GM12872 (cell line): ENCODE results near the gene RAB44.

ENCODE experiments used
- TF ChIP-seq, protein P1 (sequence below): IDR thresholded peaks from 3 replicates; pipeline ENCODE4 v1.5.1; 2011; ENCODE audit warnings: low read depth, mild to moderate bottlenecking, low read length, moderate library complexity; ENCODE audit not compliant: insufficient read depth

Gene RAB44

DNA sequence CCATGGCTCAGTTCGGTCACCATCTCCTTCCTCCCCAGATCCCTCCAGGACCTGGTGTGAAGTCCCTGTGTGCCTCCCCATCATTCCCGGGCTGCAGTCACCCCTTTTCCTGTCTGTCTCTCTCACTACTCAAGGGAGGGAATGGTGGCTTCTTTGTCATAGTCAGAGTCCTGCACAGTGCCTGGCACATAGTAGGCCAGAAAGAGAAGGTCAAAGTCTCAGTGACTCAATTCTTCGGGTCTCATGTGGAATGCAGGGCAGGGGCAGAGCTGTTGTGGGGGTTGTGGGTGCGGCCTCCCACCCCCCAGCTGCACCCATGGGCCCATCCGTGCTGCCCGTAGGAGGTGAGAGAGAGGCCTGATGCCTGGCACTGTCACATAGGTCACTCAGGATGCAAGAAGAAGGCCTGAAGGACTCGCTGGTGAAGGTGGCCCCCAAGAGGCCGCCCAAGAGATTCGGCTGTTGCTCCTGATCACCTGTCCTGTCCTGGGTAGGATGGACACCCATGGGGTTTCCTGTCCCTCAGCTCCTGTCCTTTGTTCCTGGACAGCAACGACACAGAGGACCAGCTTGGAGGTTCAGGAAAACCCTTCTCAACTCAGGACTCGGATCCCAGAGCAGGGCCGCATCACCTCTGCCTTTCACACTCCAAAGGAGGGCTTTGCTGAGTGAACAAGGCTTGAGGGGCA, 34.1 kb downstream of the RAB44 start:
- TF ChIP-seq, protein P1, sequence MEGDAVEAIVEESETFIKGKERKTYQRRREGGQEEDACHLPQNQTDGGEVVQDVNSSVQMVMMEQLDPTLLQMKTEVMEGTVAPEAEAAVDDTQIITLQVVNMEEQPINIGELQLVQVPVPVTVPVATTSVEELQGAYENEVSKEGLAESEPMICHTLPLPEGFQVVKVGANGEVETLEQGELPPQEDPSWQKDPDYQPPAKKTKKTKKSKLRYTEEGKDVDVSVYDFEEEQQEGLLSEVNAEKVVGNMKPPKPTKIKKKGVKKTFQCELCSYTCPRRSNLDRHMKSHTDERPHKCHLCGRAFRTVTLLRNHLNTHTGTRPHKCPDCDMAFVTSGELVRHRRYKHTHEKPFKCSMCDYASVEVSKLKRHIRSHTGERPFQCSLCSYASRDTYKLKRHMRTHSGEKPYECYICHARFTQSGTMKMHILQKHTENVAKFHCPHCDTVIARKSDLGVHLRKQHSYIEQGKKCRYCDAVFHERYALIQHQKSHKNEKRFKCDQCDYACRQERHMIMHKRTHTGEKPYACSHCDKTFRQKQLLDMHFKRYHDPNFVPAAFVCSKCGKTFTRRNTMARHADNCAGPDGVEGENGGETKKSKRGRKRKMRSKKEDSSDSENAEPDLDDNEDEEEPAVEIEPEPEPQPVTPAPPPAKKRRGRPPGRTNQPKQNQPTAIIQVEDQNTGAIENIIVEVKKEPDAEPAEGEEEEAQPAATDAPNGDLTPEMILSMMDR = 0 out of 3 replicates have a peak, but pooled peaks have one; percentile 6

DNA sequence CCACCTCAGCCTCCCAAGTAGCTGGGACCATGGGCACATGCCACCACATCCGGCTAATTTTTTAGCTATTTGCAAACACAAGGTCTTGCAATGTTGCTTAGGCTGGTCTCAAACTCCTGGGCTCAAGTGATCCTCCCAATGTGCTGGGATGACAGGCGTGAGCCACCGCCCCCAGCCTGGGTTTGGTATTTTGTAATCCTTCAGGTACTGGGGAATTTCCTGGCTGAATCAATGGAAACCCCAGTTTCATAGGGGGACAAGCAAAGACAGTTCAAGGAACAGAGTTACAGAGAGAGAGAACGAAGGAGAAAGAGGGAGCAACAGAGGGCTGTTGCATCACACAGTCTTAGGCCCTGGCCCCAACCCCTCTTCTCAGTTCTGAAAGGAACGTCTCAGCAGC, 35.7 kb downstream of the RAB44 start:
- TF ChIP-seq, protein P1 = no peak

DNA sequence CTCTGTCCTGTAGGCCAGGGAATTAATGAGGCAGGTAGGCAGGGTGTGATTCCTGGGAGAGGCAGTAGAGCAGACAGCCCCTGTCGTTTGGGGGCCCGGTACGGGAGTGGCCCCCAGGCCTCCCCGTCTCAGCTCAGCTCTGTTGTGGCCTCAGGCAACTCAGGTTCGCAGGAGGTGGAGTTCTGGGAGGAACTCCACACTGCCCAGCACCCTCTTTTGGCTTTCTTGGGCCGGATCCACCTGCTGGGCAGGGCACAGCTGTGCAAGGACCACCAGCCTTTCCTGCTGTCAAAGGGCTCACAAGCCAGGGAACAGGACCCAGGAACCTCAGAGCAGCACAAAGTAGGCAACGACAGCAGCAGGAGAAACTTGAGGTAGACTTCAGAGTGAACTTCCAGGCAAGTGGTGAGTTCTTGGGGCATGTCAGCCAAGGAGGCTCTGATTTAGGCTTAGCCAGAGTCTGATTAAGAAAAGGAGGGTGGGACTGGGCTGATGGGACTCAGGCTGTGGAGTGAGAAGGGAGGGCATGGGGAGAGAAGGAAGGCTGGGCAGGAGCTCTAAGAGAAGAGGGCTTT, 36.9 kb downstream of the RAB44 start:
- TF ChIP-seq, protein P1 = no peak

DNA sequence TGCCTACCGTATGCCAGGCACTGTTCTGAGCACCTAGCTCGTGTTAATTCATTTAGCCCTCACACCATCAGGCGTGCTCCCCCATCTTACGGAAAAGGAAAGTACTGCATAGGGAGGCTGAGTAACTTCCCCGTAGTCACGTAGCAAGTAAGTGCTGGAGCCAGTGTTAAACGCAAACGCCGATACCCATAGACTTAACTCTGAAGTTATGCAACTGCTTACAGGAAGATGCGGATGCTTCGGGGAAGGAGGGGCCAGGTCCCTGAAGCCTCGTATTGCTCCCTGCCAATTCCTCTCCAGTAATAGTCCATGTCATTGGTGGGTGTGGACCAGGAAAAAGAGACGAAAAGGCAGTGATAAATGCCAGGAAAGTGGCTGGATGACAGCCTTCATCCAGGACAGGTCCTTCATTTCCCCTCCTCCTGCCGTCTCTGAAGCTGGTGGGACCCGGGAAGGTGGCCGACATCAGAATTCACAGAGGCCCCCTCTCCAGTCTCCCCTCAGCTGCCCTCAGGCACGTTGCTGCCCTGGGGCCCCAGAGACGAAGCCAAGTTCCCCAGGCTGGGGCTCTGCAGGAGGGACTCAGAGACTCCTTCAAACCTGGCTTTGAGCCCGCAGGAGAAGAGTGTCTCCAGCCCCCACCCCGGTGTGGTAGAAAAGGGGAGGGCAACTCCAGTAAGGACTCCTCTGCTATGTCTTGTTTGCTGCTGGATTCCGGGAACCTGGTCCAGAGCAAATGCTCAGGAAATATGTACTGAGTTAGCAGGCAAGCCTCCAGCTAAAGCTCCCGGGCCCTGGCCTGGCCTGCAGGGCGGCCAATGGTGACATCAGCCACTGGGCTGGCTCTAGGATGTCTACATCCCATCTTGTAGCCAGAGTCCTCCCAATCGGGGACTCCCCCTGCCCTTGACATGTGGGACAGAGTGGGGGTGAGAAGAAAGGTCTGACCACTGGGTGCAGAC, 37.8 kb downstream of the RAB44 start:
- TF ChIP-seq, protein P1 = 0 out of 3 replicates have a peak, but pooled peaks have one; percentile 12

DNA sequence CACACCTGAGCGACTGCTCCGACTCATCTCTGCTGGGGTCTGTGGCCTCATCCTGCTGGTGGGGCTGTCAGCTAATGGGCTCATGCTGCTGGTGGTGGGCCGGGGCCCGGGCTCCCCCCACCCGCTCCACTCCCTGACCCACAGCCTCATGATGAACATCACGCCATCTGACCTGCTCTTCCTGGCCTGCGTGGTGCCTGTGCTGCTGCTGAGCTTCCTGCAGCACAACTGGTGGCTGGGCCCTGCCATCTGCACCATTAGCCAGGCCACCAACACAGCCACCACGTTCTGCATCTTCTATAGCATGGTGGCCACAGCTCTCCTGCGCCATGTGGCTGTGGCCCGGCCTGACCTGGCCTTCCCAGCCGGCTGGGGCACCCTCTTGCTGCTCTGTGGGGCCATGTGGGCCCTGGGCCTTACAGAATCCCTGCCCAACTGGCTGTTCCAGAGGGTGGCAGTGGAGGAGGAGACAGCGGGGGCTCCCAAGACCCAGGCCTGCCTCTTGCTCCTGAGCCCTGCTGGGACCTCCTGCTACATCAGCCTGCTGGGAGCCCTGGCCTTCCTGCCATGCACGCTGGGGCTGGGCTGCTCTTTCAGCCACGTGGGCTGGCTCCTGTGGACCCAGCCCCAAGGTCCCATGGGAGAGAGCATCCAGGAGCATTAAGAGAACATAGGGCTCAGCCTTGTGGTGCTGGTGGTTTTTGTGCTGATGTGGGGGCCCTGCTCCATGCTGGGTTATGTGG, 39.6 kb downstream of the RAB44 start:
- TF ChIP-seq, protein P1 = no peak

DNA sequence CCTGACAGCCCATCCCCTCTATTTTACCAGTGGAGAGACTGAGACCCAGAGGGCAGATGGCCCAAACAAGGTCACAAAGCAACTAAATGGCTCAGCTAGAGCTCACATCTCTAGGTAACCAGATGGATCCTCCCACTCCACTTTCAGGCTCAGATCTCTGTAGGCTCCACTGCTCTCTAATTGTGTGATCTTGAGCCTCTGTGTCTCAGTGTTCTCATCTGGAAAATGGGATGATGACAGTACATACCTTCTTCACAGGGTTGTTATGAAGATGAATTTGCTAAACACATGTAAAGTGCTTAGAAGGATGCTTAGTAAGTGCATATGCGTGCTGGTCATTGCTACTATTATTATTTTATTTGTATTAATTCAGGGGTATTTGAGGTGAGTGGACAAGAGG, 40.5 kb downstream of the RAB44 start:
- TF ChIP-seq, protein P1 = no peak
